Measurements from ENCODE around the gene HIP1.

DNA sequence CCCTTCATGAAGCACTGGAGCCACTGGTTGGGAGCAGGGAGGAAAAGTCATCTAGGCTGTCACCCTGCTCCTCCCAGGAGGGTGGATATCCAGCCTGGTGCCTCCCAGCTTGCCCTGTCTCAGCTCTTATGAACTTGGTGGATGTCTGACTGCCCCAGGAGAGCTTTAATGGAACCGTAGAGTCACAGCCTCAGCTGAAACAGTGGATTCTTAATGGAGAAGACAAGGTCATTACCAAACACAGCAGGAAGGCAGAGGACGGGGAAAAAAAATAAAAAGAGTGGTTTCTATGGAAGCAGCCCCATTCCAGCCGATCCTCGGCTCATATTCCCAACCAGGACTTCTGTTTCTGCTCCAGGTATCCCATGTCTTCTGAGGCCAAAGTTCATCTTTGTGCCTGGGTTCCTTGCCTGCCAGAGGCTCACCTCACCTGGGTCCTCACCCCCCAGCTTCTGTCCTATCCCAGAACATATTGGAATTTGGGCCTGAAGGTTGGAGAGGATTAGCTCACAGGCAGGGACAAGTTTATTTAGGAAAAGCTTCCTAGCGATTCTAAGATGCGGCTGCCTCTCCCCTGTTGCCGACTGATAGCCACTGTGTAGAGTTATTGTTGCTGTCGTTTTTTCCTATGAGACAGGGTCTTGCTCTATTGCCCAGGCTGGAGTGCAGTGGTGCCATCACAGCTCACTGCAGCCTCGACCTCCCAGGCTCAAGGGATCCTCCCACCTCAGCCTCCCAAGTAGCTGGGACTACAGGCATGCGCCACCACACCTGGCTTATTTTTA is 17.7 kb upstream of the HIP1 start:
- TF ChIP-seq NFRKB (IDR thresholded peaks at IDR 0.05) (no peak), LEF1 (IDR thresholded peaks at IDR 0.05; ENCODE audit: borderline replicate concordance) (no peak), FOXK2 (IDR thresholded peaks at IDR 0.05) (no peak), FOXM1 (IDR thresholded peaks at IDR 0.05; ENCODE audit: borderline replicate concordance) (no peak), ELF4 (IDR thresholded peaks at IDR 0.05) (no peak), BHLHE40 (IDR thresholded peaks at IDR 0.05; ENCODE audit: borderline replicate concordance) (no peak), CTBP1 (IDR thresholded peaks at IDR 0.05; ENCODE audit: borderline replicate concordance) (no peak), SP1 (IDR thresholded peaks at IDR 0.05) (no peak), L3MBTL2 (conservative IDR thresholded peaks at IDR 0.05) (no peak), ARNT (IDR thresholded peaks at IDR 0.05) (no peak), HDGF (IDR thresholded peaks at IDR 0.05; ENCODE audit: borderline replicate concordance) (no peak), SUZ12 (IDR thresholded peaks at IDR 0.05) (no peak)

Data from HEK293T (cell line).